HPDE6-E6E7 (cell line): ENCODE data around the gene GINS1.

ENCODE experiments used
- DNase-seq: peaks from one replicate; pipeline ENCODE4 v3.0.0; 2011; ENCODE audit warnings: missing footprints; ENCODE audit errors: extremely low spot score

The GINS1 gene

DNA sequence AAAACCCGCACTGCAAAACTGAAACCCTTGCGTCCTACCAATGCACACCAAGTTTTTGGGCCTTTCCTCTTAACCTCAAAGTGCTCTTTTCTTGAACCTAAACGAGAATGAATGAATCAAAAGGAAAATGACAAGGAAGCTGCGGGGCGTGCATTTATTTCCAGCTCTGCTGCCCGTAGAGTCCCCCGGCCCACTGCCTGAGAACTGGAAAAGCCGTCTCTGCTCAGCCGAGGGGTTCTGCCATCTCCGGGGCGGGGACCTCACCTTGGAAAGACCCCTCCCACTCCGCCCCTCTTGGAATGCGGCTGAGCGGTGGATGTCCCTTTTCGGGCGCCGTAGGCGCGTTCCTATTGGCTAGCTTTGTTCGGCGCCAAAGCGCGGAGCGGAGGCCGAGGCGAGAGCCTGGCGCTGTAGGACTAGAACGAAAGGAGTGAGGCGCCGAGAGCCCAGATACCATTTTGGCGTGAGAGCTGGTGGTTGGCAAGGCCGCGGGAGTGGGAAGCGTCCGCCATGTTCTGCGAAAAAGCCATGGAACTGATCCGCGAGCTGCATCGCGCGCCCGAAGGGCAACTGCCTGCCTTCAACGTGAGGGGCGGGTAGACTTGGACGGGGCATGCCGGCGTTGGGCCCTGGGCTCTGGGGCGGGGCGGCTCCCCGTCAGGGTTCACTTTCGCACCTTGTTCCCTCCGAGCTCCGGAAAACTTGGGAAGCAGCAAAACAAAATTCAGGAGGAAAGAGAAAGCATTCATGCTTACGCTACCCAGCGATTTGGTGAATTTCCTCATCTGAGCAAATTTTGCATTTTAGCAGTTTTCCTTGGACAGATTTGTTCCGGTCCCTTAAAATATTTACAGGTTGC, at the start of gene GINS1:
Gene GINS1, plus strand, starts transcription at position 363 of the 859 bp plus-strand sequence. Its CDS starts 148 bp downstream, at position 511.
- DNase-seq = peak; percentile 96

DNA sequence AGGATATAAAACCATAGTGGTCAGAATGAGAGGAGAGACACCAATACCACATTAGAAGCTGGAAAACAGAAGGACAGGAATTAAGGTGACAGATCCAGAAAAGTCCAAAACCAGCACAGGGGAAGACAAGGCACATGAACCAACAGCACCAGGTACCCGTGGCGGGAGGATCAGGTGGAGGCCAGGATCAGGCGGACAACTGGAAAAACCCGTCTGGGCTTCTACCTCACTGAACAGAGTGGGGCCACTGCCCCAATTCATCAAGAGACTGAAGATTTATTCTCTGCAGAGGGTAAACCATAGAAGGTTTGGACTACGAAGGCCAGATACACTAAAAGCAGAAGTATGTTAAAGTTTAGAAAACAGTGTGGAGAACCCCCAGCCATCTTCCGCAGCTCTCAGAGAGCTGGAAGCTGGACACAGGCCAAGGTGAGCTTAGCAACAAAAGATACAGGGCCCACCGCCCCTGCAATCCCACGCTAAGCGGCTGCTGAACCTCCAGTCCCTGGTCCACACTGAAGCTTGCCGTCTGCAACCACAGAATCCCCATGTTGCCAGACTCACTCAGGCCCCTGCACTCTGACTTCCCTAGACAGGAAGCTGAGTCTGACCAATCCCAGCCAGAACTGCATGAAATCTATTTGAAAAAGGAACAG, 46.7 kb upstream of the GINS1 start:
- DNase-seq = no peak

DNA sequence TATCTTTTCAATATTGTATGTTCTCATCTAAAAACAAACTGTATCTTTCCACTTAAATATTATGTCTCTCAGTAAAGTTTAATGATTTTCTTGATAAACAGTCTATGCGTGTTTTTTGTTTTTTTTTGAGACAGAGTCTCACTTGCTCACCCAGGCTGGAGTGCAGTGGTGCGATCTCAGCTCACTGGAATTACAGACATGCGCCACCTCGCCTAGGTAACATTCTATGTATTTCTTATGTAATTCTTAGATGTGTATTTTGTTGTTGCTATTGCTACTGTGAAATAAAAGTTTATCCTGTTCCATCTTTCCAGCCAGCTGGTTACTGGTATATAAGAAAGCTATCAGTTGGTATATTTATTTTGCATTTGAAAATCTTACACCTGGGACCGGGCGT, 46.2 kb upstream of the GINS1 start:
- DNase-seq = no peak

DNA sequence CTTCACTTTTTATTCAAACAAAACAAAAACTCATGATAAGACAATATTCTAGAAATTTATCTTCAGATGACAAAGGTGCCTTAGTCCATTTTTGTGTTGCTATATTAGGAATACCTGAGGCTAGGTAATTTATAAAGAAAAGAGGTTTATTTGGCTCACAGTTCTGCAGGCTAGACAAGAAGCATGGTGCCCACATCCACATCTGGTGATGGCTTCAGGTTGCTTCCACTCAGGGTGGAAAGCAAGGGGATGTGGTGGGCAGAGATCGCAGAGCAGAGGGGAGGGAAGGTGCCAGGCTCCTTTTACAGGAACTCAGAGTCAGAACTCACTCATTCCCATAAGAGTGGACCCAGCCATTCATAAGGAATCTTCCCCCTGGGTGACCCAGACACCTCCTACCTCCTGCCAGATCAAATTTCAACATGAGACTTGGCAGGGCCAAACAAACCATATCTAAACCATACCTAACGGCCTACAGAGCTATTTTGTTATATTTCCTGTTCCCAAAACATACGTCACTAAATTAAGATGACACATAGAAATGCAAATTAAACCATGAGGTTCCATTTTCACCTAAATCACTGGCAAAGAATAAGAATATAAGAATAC, 43.2 kb upstream of the GINS1 start:
- DNase-seq = no peak

DNA sequence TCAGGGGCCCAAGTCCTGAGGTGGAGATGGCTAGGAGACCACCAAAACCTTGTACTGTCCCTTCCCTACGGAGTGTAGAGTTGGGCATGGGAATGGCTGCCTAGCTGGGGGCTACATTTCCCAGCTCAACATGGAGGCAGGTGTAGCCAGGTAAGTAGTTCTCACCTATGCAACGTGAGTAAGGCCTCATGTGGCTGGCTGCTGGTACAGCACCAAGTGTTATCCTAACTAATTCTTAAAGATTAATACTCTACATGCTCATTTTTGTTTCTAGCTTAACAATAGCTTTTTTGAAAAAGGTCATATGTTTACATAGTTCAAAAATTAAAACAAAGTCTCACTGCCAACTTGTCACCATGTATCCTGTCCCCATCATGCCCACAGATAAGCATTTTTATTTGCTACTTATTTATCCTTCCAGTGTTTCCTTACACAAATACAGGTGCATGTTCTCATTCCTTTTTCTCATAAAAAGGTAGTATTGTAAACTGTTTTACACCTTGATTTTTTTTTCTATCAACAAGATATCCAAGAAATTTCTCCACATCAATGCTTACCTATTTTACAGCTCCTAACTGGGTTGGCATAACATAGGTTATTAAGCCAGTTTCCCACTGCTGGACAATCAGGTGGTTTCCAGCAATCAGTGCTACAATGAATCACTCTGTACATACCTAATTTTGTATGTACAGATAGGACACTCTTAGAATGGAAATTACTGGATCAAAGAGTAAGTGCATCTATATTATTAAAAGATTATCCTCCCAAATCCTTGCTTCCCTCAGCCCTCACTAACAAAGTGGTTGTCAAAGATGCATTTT, 42.4 kb upstream of the GINS1 start:
- DNase-seq = no peak

DNA sequence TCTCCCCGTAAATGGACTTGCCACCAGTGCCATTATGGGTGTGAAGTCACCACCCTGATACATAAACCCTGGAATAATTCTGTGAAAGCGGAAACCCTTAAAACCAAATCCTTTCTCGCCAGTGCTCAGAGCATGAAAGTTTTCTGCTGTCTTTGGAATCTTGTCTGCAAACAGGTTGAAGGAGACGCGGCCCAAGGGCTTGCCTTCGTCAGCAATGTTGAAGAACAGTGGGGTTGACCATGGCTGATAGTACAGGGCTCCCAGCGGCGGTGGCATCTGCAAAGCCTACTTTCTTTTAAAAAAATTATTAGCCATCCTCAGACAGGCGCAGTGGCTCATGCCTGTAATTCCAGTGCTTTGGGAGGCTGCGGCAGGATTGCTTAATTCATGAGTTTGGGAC, 38.9 kb upstream of the GINS1 start:
- no peak for DNase-seq

DNA sequence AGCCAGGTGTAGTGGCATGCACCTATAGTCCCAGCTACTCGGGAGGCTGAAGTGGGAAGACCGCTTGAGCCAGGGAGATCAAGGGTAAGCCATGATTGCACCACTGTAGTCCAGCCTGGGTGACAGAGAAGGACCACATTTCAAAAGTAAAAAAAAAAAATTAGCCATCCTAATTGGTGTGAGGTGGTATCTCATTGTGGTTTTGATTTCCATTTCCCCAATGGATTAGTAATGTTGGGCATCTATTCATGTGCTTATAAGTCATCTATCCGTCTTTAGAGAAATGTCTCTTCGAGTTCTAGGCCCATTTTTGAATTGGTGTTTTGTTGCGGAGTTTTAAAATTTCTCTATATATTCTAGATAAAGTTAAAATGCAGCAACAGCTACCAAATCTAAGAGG, 38.5 kb upstream of the GINS1 start:
- no peak for DNase-seq

DNA sequence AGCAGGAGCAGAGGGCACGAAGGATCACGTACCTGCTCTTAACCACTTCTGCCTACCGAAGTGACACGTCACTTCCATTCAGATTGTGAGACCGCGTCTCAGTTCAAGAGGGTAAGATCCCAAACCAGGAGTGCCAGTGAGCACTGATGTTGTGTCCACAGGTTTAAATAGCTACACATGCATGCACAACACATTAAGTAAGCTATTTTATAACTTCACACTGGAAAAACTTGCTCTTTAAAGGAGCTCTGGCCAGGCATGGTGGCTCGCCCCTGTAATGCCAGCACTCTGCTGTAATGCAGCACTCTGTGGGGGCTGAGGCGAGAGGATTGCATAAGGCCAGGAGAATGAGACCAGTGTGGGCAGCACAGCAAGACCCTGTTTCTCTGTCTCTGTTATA, 37.9 kb upstream of the GINS1 start:
- DNase-seq = no peak

DNA sequence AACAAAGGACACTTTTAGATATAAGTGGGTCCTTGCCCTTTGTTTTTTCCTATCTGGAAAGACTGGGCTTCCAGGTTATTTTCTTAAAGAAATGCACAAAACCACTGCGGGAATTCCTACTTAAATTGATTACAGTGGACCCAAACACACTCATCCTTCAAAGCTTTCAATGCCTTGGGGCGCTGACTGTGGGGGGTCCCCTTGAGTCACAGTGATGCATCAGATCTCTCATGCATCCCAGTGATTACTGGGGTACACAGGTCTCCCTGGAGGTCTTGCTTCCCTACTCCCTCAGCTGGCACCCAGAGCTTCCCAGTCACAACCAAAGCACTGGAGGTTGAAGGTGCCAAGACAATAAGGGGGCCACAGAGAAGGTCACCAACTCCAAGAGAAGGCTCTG, 37.5 kb upstream of the GINS1 start:
- DNase-seq = no peak

DNA sequence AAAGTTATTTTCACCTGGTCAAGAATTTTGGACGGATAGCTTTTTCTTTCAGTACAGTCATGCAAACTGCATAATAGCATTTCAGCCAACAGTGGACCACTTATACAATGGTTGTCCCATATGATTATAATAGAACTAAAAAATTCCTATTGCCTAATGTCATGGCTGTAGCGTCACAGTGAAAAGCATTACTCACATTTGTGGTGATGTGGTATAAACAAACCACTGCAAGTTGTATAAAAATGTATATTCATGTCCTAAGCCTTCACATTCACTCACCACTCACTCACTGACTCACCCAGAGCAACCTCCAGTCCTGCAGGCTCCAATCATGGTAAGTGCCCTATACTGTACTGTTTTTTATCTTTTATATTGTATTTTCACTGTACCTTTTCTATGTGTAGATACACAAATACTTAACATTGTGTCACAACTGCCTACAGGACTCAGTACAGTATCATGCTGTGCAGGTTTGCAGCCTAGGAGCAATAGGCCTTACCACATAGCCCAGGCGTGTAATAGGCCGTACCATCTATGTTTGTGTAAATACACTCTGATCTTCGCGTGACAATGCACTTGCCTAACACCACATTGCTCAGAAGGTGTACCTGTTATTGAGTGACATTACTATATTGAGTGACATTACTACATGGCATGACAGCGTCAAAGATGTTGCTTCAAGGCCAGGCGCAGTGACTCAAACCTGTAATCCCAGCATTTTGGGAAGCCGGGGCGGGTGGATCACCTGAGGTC, 34.7 kb upstream of the GINS1 start:
- DNase-seq = peak; percentile 41

DNA sequence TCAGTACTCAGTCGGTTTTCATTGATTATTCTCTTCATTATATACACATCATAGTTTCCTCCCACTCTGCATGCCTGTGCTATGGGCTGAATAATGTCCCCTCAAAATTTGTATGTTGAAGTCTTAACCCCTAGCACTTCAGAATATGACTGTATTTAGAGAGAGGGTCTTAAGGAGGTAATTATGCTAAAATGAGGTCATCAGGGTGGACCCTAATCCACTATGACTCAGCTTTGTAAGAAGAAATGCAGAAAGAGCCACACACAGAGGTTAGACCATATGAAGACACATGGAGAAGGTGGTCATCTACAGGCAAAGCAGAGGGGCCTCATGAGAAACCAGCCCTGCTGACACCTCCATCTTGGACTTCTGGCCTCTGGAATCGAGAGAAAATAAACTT, 32.6 kb upstream of the GINS1 start:
- DNase-seq = no peak

DNA sequence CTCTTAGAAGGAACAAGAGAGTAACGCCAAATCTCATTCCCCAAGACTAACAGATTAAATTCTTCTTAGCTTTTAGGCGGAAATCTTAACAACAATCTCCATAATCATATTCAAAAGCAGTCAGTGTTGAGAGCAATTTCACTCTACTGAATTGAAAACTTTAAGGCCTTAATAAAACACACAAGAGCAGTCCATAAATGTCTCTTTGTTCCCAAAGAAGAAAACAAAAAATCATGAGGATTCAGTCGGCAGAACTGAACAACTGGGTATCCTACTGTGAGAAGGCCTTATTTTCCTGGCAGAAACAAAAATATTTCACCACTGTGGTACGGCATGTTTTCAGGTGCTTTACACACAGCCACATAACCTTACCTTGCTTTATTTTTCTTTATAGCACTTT, 31.2 kb upstream of the GINS1 start:
- no peak for DNase-seq

DNA sequence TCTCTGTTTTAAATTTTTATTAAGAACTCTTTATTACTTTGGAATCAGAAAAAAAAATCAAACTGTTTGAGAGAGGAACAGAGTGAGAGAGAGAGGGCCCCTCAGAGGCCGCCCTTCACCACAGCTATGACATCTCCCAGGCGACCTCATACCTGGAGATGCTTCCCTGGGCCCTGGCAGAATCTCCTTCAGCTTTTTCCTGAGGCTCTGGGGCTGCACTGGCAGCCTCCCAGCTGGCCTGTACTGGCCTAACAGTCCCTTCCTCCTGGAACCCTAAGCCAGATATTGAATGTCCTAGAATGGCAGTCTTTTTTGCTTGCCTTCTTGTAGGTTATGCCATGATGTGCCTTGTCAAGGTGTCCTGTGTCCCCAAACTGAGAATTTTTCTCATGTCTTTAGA, 30.6 kb upstream of the GINS1 start:
- DNase-seq = no peak

DNA sequence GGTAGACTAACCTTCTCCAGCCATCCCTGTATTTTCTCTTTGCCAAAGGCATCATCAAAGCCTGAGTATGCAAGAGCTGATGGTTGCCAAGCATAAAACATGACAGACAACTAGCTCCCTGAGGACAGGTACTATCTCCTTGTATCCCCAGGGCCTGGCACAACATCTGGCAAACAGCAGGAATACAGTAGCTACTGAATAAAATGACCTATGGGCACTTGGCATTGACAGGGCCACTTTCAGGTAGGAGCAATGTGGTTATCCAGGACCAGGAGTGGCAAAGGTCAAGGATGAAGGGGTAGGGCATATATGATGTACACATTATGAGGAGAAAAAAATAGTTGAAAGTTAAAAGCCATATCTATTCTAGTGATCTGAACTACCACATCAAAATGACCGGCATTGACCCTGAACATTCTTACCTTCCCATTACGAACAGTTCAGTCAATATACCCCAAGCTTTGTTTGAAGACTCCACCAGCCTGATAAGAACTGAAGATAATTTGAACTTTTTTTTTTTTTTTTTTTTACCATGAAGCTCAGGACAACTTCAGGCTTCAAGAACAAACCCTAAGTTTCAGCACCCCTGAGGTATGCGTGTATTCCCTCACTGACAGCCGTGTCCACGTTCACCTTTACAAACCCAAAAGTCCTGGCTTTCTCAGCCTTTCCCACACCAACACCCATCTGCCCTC, 29.1 kb upstream of the GINS1 start:
- DNase-seq = no peak

DNA sequence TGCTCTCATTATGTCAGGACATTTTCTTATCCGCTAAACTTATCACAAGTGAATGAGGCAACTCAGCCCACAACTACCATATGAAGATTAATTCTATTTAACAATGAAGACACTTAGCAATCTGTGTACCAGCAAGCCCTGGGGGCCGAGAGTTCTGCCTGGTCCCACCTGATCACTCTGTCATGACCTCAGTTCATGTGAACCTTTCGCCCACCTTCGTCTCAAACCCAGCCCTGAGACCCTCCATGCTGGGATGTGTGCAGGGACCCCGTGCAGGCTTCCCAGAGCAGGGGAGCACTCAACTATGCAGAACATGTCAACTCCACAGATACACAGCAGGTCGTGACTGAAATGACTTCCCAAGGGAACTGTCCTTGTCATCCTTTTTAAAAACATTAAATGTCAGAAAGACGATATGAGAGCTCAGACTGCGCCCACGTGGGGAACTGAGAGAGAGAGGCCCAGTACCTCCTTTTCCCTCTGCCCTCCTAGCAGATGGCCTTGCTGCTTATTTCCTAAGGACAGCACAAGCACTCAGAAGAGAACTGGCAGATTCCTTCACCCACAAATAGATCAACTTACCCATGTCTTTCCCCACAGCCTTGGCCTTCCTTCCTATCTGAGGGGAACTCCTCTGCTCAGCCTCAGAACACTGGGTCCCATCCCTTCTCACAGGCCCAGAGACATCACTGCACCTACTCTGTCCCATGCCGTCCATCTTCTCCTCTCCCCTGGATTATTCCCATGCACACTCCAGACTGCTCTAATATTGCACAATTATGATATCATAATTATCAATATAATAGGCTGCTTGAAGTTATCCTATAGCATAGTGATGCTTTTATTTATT, 28.4 kb upstream of the GINS1 start:
- no peak for DNase-seq

DNA sequence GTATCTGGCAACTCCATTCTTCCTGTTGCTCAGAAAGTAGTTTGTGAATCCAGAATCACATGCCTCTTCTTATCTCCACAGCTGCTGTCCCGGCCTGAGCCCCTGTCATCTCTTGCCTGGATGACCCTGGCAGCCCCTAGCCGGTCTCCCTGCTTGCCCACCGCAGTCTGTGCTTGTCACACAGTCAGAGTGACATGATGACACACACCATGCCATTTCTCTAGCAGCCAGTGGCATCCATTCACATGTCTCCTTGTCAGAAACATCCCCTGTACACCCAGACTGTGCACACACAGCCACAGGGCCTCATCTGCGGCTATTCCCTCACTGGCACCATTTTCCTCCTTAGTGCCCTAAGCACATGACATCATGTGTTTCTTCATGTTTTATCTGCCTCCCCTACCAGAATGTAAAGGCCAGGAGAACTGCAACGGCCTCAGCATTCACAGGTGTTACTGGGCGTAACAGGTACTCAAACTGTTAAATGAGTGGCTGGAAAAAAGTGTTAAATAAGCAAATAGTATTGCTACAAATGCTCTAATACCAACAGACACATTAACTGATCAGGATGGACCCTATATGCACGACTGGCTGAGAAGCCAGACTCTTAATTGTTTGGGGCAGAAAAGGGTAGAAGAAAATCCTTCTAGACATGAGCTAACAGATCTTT, 26.4 kb upstream of the GINS1 start:
- no peak for DNase-seq

DNA sequence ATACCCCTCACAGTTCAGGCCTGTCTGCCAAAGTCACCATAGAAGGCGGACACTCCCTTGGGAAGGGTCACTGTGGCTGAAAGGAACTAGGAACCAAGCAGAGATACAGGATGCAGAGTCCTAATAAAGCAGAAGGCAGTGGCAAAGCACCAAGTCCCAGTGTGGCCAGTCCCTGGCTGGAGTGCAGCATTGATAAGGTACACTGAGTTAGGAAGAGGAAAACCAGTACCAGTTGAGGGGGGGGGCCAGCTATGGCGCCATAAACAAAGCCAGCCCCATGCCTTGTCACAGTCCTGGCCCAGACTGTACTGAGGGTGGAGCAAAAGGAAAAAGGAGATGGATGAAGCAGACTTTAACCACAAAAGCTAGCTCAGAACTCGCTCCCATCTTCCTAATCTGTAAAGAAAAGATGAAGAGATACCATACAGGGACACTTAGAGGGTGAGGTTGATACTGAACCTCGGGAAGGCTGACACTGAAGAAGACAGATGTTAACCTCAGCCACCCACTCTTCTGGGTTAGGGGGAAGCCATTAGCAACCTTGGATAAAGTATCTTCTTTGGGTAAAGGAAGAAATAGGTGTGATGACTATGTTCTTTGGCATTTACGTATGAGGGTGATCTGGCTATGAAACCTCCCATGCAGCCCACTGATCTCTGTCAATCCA, 24.6 kb upstream of the GINS1 start:
- no peak for DNase-seq

DNA sequence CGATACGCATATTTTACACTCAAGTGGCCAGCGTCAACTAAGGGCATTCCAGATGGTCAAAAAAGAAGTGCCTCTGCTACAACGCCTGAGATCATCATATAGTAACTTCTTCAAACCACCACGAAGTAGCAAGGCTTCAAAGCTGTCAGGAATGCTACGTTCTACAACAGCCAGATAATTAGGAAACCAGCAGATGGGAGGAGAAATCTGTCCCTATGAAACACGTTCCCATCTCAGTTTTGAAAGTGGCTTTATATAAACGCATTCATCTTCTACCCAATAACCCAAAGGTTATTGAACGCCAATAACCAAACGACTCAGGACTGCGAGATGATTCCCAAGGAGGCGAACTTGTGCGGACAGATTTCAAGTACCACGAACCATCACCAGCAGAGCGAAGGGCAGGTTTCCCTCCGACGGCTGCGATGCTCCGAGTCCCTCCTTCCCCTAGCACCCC, 18.0 kb upstream of the GINS1 start:
- no peak for DNase-seq
